Neural cell (in vitro differentiated cells): ENCODE results near the gene NKAIN2. TPM values are rescaled to one million over a fixed set of nuclear protein-coding genes. Genes with fewer than 3 reads are reported as not detected.

Experiments
- H2AFZ ChIP-seq: fragments of 200-600, 300-800 bp; sonication (generic), shearing (Covaris generic); 2 replicates; pipeline ENCODE4 v1.6.0; 2014; ENCODE audit warnings: low read depth, mild to moderate bottlenecking, antibody characterized with exemption, low read length, moderate library complexity
- H3F3A ChIP-seq: fragments of 200-600 bp; shearing (Covaris generic); 2 replicates; pipeline ENCODE4 v1.6.1; 2016; ENCODE audit warnings: mild to moderate bottlenecking, moderate library complexity, mixed read lengths, antibody characterized with exemption, low read length; ENCODE audit not compliant: insufficient read depth, poor library complexity, severe bottlenecking
- H3K27ac ChIP-seq: fragments of 200-600, 300-800 bp; sonication (generic), shearing (Covaris generic); 2 replicates; pipeline ENCODE4 v1.5.1; 2014; ENCODE audit warnings: mild to moderate bottlenecking, low read length, moderate library complexity
- H3K27me3 ChIP-seq: fragments of 300-800, 200-600 bp; sonication (generic), shearing (Covaris generic); 2 replicates; pipeline ENCODE4 v1.6.0; 2014; ENCODE audit warnings: mild to moderate bottlenecking, low read depth, low read length, moderate library complexity; ENCODE audit not compliant: insufficient read depth
- H3K36me3 ChIP-seq: fragments of 300-800, 200-600 bp; sonication (generic), shearing (Covaris generic); 2 replicates; pipeline ENCODE4 v1.5.1; 2014; ENCODE audit warnings: mild to moderate bottlenecking, antibody characterized with exemption, low read length, moderate library complexity; ENCODE audit not compliant: insufficient read depth
- H3K4me2 ChIP-seq: fragments of 300-800, 200-600 bp; sonication (generic), shearing (Covaris generic); 2 replicates; pipeline ENCODE4 v1.6.0; 2014; ENCODE audit warnings: mild to moderate bottlenecking, low read length
- H3K4me3 ChIP-seq: fragments of 300-800, 200-600 bp; sonication (generic), shearing (Covaris generic); 2 replicates; pipeline ENCODE4 v1.5.1; 2014; ENCODE audit warnings: mild to moderate bottlenecking, low read length, moderate library complexity
- H3K79me2 ChIP-seq: fragments of 200-600 bp; shearing (Covaris generic); replicated peaks from 2 replicates; pipeline ENCODE4 v1.6.0; 2014; ENCODE audit warnings: mild to moderate bottlenecking, low read length, moderate library complexity; ENCODE audit not compliant: insufficient read depth
- H3K9ac ChIP-seq: fragments of 300-800, 200-600 bp; sonication (generic), shearing (Covaris generic); 2 replicates; pipeline ENCODE4 v1.6.1; 2016; ENCODE audit warnings: mild to moderate bottlenecking, low read length, mixed read lengths
- H3K9me2 ChIP-seq: fragments of 200-600 bp; shearing (Covaris generic); 2 replicates; pipeline ENCODE4 v1.6.1; 2016; ENCODE audit warnings: mild to moderate bottlenecking, low read length, mixed read lengths; ENCODE audit not compliant: insufficient read depth
- H3K9me3 ChIP-seq: fragments of 200-600, 300-800 bp; sonication (generic), shearing (Covaris generic); 2 replicates; pipeline ENCODE4 v1.6.1; 2016; ENCODE audit warnings: mild to moderate bottlenecking, mixed run types, low read length, moderate library complexity, mixed read lengths
- H4K20me1 ChIP-seq: fragments of 200-600 bp; shearing (Covaris generic); 2 replicates; pipeline ENCODE4 v1.6.1; 2016; ENCODE audit warnings: mild to moderate bottlenecking, mixed run types; ENCODE audit not compliant: insufficient read depth
- EP300 ChIP-seq: fragments of 450-650 bp; conservative IDR thresholded peaks from 2 replicates; pipeline ENCODE4 v1.6.1; 2014; ENCODE audit warnings: antibody characterized with exemption, mild to moderate bottlenecking, moderate library complexity; ENCODE audit not compliant: poor library complexity, severe bottlenecking
- EZH2 ChIP-seq: fragments of 200-600, 300-800 bp; shearing (Covaris generic), sonication (generic); IDR thresholded peaks from 2 replicates; pipeline ENCODE4 v1.6.1; 2014; ENCODE audit warnings: antibody characterized with exemption, low read length, borderline replicate concordance, mild to moderate bottlenecking; ENCODE audit not compliant: insufficient read depth, poor library complexity, severe bottlenecking
- MXI1 ChIP-seq: fragments of 450-650 bp; conservative IDR thresholded peaks from 2 replicates; pipeline ENCODE4 v1.6.1; 2014; ENCODE audit warnings: antibody characterized with exemption, mild to moderate bottlenecking; ENCODE audit not compliant: poor library complexity, severe bottlenecking
- RAD21 ChIP-seq: fragments of 450-650 bp; conservative IDR thresholded peaks from 2 replicates; pipeline ENCODE4 v1.6.1; 2014; ENCODE audit warnings: antibody characterized with exemption, mild to moderate bottlenecking, moderate library complexity
- TAF1 ChIP-seq: IDR thresholded peaks from 2 replicates; pipeline ENCODE4 v1.6.1; 2012; ENCODE audit warnings: low read depth
- polyA plus RNA-seq: library from polyadenylated mRNA; depleted of rRNA; stranded (reverse); fragments of >200 nt; gene quantifications from 2 replicates; pipeline ENCODE4 v1.2.3, GENCODE V29; 2014
- TF ChIP-seq, protein P1 (sequence below): fragments of 450-650 bp; IDR thresholded peaks from 2 replicates; pipeline ENCODE4 v1.5.1; 2014; ENCODE audit warnings: antibody characterized with exemption, mild to moderate bottlenecking, moderate library complexity; ENCODE audit not compliant: poor library complexity, severe bottlenecking
- TF ChIP-seq, protein P2 (sequence below): IDR thresholded peaks from 2 replicates; pipeline ENCODE4 v1.6.1; 2012; ENCODE audit warnings: borderline replicate concordance

The NKAIN2 gene
- polyA plus RNA-seq, 1 donor from 2014 or later = 23.2 TPM

DNA sequence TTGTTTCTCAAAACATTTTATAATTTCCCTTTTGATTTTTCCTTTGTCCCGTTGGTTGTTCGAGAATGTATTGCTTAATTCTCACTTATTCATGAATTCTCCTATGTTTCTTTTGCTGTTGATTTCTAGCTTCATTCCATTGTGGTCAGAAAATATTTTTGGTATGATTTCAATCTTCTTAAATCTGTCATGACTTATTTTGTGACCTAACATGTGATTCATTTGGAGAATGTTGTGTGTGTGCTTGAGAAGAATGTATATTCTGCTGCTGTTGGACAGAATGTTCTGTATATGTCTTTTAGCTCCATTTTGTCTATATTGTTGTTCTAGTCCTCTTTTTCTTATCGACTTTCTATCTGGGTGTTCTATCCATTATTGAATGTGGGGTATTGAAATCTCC is 872.4 kb downstream of the NKAIN2 start:
- Histone ChIP-seq H3F3A (no peaks in the 10 kb centered on the region), H3K4me2 (no peak overlapping the region)
- TF ChIP-seq, protein P1, sequence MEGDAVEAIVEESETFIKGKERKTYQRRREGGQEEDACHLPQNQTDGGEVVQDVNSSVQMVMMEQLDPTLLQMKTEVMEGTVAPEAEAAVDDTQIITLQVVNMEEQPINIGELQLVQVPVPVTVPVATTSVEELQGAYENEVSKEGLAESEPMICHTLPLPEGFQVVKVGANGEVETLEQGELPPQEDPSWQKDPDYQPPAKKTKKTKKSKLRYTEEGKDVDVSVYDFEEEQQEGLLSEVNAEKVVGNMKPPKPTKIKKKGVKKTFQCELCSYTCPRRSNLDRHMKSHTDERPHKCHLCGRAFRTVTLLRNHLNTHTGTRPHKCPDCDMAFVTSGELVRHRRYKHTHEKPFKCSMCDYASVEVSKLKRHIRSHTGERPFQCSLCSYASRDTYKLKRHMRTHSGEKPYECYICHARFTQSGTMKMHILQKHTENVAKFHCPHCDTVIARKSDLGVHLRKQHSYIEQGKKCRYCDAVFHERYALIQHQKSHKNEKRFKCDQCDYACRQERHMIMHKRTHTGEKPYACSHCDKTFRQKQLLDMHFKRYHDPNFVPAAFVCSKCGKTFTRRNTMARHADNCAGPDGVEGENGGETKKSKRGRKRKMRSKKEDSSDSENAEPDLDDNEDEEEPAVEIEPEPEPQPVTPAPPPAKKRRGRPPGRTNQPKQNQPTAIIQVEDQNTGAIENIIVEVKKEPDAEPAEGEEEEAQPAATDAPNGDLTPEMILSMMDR = no peak
- no peak for TF ChIP-seq TAF1
- no peak for TF ChIP-seq RAD21
- TF ChIP-seq EZH2 = no peak
- no peak for TF ChIP-seq EP300

DNA sequence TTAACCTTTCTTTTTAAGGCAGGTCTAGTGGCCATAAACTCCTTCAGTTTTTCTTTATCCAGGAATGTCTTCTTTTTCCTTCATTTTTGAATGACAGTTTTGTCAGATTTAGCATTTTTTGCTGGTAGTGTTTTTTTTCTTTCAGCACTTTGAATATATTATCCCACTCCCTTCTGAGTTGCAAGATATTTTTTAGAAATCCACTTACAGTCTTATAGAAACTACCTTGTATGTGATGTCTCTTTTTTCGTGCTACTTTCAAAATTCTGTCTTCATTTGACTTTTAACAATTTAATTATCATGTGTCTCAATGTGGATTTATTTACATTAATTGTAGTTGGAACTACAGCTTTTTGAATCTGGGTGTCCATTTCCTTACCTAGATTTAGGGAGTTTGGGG is 874.2 kb downstream of the NKAIN2 start:
- Histone ChIP-seq H4K20me1 (no peaks in the 10 kb centered on the region), H3K79me2 (no peaks in the 10 kb centered on the region), H3K27ac (no peak overlapping the region), H3K9me2 (no peaks in the 10 kb centered on the region), H3K4me3 (no peak overlapping the region), H2AFZ (no peak overlapping the region), H3F3A (no peaks in the 10 kb centered on the region), H3K9ac (no peak overlapping the region), H3K9me3 (peaks cover 3% of the 10 kb centered on the region), H3K4me2 (no peak overlapping the region), H3K27me3 (no peaks in the 10 kb centered on the region), H3K36me3 (no peaks in the 10 kb centered on the region)
- no peak for TF ChIP-seq RAD21
- TF ChIP-seq, protein P2, sequence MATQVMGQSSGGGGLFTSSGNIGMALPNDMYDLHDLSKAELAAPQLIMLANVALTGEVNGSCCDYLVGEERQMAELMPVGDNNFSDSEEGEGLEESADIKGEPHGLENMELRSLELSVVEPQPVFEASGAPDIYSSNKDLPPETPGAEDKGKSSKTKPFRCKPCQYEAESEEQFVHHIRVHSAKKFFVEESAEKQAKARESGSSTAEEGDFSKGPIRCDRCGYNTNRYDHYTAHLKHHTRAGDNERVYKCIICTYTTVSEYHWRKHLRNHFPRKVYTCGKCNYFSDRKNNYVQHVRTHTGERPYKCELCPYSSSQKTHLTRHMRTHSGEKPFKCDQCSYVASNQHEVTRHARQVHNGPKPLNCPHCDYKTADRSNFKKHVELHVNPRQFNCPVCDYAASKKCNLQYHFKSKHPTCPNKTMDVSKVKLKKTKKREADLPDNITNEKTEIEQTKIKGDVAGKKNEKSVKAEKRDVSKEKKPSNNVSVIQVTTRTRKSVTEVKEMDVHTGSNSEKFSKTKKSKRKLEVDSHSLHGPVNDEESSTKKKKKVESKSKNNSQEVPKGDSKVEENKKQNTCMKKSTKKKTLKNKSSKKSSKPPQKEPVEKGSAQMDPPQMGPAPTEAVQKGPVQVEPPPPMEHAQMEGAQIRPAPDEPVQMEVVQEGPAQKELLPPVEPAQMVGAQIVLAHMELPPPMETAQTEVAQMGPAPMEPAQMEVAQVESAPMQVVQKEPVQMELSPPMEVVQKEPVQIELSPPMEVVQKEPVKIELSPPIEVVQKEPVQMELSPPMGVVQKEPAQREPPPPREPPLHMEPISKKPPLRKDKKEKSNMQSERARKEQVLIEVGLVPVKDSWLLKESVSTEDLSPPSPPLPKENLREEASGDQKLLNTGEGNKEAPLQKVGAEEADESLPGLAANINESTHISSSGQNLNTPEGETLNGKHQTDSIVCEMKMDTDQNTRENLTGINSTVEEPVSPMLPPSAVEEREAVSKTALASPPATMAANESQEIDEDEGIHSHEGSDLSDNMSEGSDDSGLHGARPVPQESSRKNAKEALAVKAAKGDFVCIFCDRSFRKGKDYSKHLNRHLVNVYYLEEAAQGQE = no peak
- TF ChIP-seq TAF1 = no peak
- TF ChIP-seq, protein P1 = no peak
- no peak for TF ChIP-seq MXI1
- TF ChIP-seq EP300 = no peak

More for the DNA sequence above, 872.4 kb downstream of the NKAIN2 start:
- no peak overlapping the region for H3K9ac ChIP-seq
- H3K9me3 ChIP-seq = peaks cover 3% of the 10 kb centered on the region
- no peaks in the 10 kb centered on the region for H3K36me3 ChIP-seq
- H2AFZ ChIP-seq = no peak overlapping the region
- H3K27me3 ChIP-seq = no peaks in the 10 kb centered on the region
- H4K20me1 ChIP-seq = no peaks in the 10 kb centered on the region
- H3K9me2 ChIP-seq = no peaks in the 10 kb centered on the region
- no peak overlapping the region for H3K4me3 ChIP-seq
- no peaks in the 10 kb centered on the region for H3K79me2 ChIP-seq
- no peak overlapping the region for H3K27ac ChIP-seq
